GM12864 (cell line): ENCODE data around the gene MLX.
"Not testable (repeated sequence)": the region's sequence is repeated elsewhere in the genome, so short reads cannot be mapped to it uniquely, and the experiment has no call there.

Experiments
- DNase-seq: peaks from one replicate; pipeline ENCODE4 v3.0.0-alpha.2; 2011; ENCODE audit warnings: low read depth
- H3K4me3 ChIP-seq: 2 replicates; pipeline ENCODE4 v1.5.1; 2011; ENCODE audit warnings: mild to moderate bottlenecking, low read depth, low read length, control low read depth
- CTCF ChIP-seq: IDR thresholded peaks from 2 replicates; pipeline ENCODE4 v1.5.1; 2011; ENCODE audit warnings: low read depth, mild to moderate bottlenecking, moderate library complexity, low read length, control low read depth, inconsistent platforms; ENCODE audit errors: missing control alignments

The MLX gene

GRCh38 chr17:42608305-42609181 is 41.6 kb downstream of the MLX start:
- no peak for DNase-seq
- peak overlapping the region; percentile 94 for H3K4me3 ChIP-seq
- peak; percentile 29 for TF ChIP-seq CTCF

- DNase-seq: peak; percentile 97
- peak within 1 kb of the TSS; percentile 94 for H3K4me3 ChIP-seq
Observed at GRCh38 chr17:42609182-42609813, 42.4 kb downstream of the MLX start, which contains the start of the genes RETREG3 and TUBG1. Gene RETREG3, minus strand, starts transcription at chr17:42609374. Its CDS starts 50 bp downstream, at chr17:42609324. Gene TUBG1, plus strand, starts transcription at chr17:42609683. Its CDS starts 55 bp downstream, at chr17:42609738.

GRCh38 chr17:42609814-42610801 is 43.2 kb downstream of the MLX start:
- H3K4me3 ChIP-seq: peak overlapping the region; percentile 94
- DNase-seq: not testable (repeated sequence)

More at GRCh38 chr17:42609182-42609813, 42.4 kb downstream of the MLX start, which contains the start of the genes RETREG3 and TUBG1:
- no peak for TF ChIP-seq CTCF

GRCh38 chr17:42612013-42612412 is 45.1 kb downstream of the MLX start:
- TF ChIP-seq CTCF: no peak
- DNase-seq: no peak
- no peak overlapping the region for H3K4me3 ChIP-seq

- TF ChIP-seq CTCF: no peak
- no peak for DNase-seq
- H3K4me3 ChIP-seq: no peak overlapping the region
Observed at GRCh38 chr17:42613699-42614295, 46.9 kb downstream of the MLX start.

- peak; percentile 47 for DNase-seq
- no peak for TF ChIP-seq CTCF
- peak overlapping the region; percentile 49 for H3K4me3 ChIP-seq
Observed at GRCh38 chr17:42617956-42618431, 51.1 kb downstream of the MLX start.
